RPMI7951 (cell line): ENCODE data around the gene SELENOV. TPM values are rescaled to one million over a fixed set of nuclear protein-coding genes. Genes with fewer than 3 reads are reported as not detected.
A peak's percentile ranks its signal among the peaks of the same experiment; 100 is the strongest.

ENCODE experiments used
- DNase-seq: peaks from one replicate; pipeline ENCODE4 v3.0.0-alpha.2; 2012; ENCODE audit warnings: low read depth
- total RNA-seq: library from RNA; depleted of rRNA; stranded (reverse); fragments of >200 nt; shearing (Covaris generic); gene quantifications from 2 replicates; pipeline ENCODE4 v1.2.3, GENCODE V29; 2014

Gene SELENOV
- total RNA-seq, 1 experiment from 2014 or later, result not detected

- DNase-seq, result no peak
These were observed 5.9 kb downstream of the SELENOV start for GRCh38 chr19:39520541-39521484.

DNA sequence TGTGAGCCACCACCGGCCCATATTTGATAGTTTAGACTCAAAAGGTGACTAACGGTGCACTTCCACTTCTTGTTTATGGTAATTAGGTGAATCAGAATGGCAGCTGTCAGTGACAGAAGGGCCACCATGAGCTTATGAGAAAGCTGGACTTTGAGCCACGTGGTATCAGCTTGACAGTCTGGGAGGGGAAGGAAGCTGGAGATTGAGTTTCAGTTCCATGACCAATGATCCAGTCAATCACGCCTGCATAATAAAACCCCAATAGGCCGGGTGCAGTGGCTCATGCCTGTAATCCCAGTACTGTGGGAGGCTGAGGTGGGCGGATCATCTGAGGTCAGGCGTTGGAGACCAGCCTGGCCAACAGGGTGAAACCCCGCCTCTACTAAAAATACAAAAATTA, 9.6 kb downstream of the SELENOV start:
- no peak for DNase-seq

DNA sequence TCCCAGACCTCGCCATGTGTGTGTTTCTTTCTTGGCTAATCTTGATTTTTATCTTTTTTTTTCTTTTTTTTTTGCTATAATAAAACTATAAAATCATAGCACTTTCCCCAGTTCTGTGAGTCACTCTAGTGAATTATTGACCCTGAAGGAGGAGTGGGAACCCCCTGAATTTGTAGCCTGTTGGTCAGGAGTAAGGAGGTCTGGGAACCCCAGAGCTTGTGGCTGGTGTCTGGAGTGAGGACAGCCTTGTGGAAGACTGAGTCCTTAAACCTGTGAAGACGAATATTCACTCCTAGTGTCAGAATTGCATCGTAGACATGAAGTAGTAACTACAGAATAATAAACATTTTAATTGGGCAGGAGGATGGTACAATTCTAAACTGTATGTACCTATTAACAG, 10.3 kb downstream of the SELENOV start:
- no peak for DNase-seq

GRCh38 chr19:39531834-39532232, 16.9 kb downstream of the SELENOV start:
- DNase-seq, result no peak

DNA sequence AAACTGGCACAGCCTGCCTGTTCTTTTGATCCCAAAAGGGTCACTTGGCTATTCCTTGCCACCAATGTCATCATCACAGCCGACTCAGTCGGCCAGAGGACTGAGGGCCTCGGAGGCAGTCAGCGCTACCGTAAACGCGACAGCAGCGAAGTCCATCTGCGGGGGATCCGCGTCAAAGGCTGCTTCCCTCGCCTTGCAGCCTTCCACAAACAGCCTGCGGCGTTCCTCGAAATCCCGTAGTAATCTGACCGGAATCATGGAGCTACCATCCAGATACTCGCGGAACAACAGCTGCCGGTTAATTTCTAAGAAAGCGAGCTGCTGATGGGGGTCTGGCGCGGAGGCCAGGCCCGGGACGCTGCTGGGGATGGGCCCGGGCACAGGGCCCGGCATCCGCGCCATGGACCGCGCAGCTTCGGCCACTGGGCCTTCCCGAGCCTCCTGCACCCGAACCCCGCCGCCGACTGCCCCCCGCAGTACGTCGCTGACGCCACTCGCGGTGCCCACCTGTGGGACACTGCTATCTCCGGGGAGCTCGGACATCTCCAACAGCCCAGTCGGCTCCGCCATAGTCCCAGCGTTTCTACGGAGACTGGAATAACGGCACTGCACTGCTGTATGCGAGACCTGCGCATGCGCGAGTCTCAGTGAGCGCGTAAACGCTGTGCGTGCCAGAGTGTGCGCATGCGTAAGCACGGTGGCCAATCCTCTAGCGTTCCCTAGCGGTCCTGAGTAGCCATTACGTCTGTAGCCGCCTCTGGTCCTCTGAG, 17.5 kb downstream of the SELENOV start, which contains the start of gene EID2B:
Gene EID2B (minus strand): TSS at position 620 of the 770 bp plus-strand sequence. CDS start 50 bp downstream, at position 570.
- peak; percentile 92 for DNase-seq

GRCh38 chr19:39533003-39533512, 18.1 kb downstream of the SELENOV start:
- DNase-seq, result no peak

DNA sequence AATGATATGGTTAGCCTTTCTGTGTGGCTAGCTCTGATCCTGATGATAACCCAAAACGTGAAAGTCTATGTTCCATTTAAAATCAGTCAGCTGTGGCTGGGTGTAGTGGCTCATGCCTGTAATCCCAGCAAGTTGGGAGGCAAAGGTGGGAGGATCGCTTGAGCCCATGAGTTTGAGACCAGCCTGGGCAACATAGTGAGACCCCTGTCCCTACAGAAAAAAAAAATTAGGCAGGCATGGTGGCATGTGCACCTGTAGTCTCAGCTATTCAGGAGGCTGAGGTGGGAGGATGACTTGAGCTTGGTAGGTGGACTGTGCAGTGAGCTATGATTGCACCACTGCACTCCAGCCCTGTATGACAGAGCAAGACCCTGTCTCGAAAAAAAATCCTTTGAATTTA, 18.9 kb downstream of the SELENOV start:
- no peak for DNase-seq

- peak; percentile 29 for DNase-seq
These were observed 24.2 kb downstream of the SELENOV start for GRCh38 chr19:39539165-39539517.

DNA sequence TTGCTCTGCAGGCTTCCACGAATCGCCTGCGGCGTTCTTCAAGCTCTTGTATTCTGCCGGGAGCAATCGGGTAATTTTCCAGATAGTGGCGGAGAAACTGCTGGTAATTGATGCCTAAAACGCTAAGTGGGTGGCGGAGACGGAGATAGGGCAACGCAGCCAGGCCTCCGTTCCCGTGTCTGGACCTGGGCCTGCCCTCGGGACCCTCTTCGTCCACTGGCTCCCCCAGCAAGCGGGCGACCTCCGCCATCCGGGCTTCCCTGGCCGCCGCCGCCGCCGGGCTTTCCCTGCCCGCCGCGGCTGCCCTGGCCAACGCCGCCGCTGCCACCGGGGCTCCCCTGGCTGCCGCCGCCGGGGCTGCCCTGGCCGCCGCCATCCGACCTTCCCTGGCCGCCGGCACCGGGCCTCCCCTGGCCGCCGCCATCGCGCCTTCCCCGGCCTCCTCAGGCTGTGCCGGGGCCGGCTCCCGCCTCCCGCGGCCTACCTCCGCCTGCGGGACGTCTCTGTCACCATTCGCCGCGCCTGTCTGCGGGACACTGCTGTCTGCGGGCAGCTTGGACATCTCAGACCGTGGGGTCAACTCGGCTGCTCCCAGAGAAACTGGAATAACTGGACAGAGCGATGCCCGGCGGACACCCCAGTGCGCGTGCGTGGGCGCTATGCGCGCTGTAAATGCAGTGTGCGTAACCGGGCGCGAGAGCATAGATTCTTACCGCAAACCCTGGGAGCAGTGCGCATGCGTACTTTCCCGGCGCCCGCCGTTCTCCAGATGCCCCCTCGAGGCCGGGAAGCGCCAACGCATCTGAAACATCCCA, 24.8 kb downstream of the SELENOV start, which contains the start of gene EID2:
Gene EID2 (minus strand): TSS at position 644 of the 815 bp plus-strand sequence. CDS start 82 bp downstream, at position 562.
- peak; percentile 91 for DNase-seq

DNA sequence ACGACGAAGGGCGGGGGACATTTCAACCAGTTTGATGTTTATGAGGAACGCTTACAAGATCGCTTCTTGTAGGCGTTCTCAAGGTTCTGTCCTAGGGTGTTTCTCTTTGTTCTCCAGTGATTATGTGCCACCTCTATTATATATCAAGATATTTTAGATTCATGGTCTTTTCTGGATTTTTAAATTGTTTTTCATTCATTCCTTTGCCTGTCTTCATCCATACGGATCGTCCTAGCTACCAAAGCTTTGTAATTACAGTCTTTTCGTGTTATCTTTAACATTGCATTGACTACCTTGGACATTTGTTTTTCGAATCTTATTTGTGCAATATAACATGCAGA, 25.4 kb downstream of the SELENOV start:
- no peak for DNase-seq

- DNase-seq, result no peak
These were observed 27.3 kb downstream of the SELENOV start for GRCh38 chr19:39542206-39542605.

GRCh38 chr19:39543477-39543857, 28.5 kb downstream of the SELENOV start:
- no peak for DNase-seq

GRCh38 chr19:39544226-39544903, 29.4 kb downstream of the SELENOV start:
- DNase-seq, result peak; percentile 60

DNA sequence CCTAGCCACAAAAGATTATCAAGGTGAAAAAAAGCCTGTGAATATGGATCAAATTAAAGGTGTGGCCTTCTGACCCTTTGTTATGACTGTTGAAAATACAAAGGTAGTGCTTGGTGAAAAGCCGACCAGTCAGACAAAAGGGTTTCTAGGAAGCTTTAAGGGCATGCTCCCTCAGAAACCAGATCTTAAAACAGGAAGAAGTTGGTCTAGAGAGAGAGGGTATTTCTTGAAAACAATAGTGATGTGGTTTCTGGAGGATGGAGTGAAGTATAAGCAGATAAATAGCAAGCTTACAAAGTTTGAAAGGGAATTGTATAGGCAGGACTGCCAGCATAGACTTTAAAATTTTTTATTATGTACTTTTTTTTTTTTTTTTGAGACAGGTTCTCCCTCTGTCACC, 30.0 kb downstream of the SELENOV start:
- DNase-seq, result no peak

GRCh38 chr19:39546599-39546998, 31.7 kb downstream of the SELENOV start:
- DNase-seq, result peak; percentile 39

GRCh38 chr19:39550197-39550596, 35.3 kb downstream of the SELENOV start:
- no peak for DNase-seq

DNA sequence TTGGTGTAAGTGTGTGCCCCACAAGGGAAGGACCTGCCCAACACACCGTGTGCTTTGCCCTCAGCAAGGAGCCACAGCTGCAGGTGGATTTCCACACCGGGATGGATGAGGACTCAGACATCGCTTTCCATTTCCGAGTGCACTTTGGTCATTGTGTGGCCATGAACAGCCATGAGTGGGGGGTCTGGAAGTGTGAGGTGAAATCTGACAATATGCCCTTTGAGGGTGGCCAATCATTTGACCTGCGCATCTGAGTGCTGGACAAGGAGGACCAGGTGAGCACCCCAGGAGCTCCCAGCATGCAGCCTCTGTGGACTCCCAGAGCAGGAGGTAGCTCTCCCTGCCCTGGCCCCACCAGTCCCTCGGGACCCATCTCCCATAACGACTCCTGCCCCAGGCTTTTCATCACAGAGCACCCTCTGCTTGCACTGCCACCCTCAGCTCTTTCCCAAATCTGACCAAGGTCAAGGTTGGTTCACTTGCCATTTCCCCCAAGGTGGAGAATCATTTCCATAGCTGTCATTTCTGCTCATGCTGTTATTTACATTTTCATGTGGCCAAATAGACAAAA, 38.2 kb downstream of the SELENOV start:
- DNase-seq, result no peak

DNA sequence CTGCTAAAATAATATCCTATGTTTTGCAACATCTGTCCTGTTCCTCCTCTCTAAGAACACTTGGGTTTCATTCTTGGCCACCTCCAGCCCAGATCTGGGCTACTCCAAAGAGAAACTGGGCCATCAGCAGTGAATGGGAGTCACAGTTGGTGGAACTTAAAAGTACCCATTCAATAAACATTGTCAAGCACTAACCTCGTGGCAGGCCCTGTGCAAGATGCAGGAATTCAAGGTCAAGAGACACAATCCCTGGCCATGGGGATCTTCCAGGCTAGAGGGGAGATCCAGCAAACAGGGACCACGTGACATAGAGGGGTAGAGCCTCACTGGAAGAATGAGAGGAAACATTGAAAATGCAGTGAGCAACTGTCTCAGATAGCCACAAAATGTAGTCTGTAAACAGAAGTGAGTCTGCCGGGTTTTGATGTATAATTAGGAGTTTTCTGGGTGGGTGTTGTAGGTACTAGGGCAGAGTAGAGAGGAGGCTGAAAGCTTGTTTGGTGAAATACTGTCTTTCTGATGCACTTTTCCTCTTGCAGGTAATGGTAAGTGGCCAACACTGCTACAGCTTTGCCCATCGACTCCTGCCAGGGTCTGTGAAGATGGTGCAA, 39.9 kb downstream of the SELENOV start:
- no peak for DNase-seq

DNA sequence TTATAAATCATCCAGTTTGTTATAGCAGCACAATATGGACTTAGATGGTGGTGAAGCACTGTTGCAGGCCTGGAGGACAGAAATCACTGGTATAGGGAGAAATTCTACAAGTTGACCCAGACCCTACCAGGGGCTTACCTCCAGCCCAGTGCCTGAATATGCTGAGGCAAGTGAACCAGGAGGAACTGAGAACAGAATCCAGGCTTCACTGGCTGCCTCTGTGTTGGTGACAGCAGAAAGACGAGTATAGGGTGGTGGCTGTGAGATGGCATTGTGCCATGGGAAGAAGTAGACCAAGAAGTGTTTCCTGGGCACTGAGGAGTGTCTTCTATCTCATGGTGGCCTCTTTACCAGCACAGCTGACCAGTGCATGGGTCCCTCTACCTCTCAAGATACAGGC, 40.9 kb downstream of the SELENOV start:
- DNase-seq, result no peak
